SK-N-MC (cell line): Measurements from ENCODE around the gene ALG12.

Experiments
- FOXP2 ChIP-seq: optimal IDR thresholded peaks from 2 replicates; pipeline ENCODE3; 2011; ENCODE audit warnings: mild to moderate bottlenecking, moderate library complexity; ENCODE audit not compliant: insufficient read depth; ENCODE audit errors: extremely low read length, control extremely low read depth
- POLR2AphosphoS5 ChIP-seq: IDR thresholded peaks from 2 replicates; pipeline ENCODE4 v1.6.1; 2012; ENCODE audit warnings: mild to moderate bottlenecking, low read depth, low read length, borderline replicate concordance

DNA sequence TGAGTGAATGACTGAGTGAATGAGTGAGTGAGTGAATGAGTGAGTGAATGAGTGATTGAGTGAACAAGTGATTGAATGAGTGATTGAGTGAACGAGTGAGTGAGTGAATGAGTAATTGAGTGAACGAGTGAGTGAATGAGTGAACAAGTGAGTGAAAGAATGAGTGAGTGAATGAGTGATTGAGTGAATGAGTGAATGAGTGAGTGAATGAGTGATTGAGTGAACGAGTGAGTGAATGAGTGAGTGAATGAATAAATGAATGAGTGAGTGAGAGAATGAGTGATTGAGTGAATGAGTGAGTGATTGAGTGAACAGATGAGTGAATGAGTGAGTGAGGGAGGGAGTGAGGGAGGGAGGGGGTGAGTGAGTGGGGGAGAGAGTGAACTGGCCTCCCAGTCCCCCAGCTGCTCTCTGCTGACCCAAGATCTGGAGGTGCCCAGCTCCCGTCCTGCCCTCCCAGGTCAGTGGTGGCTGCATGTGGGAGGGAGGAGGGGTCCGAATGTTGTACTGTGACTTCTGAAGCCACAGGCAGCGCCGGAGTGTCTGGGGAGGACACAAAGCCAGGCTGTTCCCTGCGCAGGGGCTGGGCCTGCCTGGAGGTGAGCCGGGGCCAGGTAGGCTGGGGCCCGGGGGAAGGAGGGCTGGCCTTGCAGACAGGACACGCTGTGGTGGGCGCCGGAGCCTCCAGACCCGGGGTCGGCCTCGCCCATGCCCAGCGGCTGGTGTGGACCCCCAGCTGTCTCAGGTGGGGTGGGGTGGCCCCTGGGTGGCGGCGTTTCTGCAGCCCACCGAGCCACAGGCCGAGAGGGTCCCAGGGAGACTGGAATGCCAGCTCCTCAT is 24.5 kb upstream of the ALG12 start:
- TF ChIP-seq POLR2AphosphoS5 (no peak), FOXP2 (no peak)
